ENCODE data around the gene PLXNA4. TPM values are rescaled to one million over a fixed set of nuclear protein-coding genes. Genes with fewer than 3 reads are reported as not detected.
"Not testable (repeated sequence)": the region's sequence is repeated elsewhere in the genome, so short reads cannot be mapped to it uniquely, and the experiment has no call there.

Gene PLXNA4
- total RNA-seq, 1 experiment from 2014 or later, result 0.11 TPM

DNA sequence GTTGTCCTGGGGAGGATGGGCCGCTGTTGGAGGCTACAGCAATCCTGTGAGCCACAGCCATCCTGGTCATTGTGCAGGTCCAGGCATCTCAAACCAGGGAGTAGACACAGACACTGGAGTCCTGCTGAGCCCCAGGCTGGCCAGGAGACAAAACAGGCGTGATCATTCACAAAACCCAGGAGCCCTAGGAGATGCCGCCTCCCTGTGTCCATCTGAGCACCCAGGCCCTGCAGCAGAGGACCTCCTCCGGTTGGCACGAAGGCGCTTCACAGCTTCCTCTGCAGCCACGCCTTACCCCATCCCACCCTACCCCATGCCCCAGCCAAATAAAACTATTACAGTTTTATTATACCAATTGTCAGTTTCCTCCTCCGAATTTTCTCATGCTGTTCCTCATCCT lies 183.6 kb downstream of the PLXNA4 start:
- intact Hi-C loops (cut with micrococcal nuclease; ENCODE audit: unreplicated experiment), result no loop called here

DNA sequence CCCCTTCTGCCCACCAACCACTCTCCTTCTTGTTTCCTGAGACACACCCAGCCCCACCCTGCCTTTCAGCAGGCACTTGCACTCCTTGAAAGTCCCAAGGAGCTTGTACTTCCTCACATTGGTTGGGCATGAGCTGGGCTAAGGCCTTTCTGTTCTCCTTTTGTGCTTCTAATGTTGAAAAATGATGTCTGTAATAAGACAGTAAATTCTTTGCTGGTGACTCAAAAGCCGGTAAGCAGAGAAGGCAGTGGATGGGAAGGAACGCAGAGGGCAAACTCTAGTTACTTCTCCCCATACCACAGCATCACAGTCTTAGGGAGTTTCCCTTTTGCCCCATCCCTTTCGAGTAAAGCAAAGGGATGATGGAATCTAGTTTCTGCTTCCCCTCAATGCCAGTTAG lies 185.6 kb downstream of the PLXNA4 start:
- no TSS peak for BruUV-seq (replicated peaks)
- no peaks in the 10 kb centered on the region for H3K4me1 ChIP-seq (ENCODE audit: insufficient read depth, low read length, poor library complexity, severe bottlenecking)
- no peak for DNase-seq (ENCODE audit: low spot score)
- H3K36me3 ChIP-seq (ENCODE audit: insufficient read depth, low read length, poor library complexity, severe bottlenecking), result no peaks in the 10 kb centered on the region
- TF ChIP-seq, protein P1, sequence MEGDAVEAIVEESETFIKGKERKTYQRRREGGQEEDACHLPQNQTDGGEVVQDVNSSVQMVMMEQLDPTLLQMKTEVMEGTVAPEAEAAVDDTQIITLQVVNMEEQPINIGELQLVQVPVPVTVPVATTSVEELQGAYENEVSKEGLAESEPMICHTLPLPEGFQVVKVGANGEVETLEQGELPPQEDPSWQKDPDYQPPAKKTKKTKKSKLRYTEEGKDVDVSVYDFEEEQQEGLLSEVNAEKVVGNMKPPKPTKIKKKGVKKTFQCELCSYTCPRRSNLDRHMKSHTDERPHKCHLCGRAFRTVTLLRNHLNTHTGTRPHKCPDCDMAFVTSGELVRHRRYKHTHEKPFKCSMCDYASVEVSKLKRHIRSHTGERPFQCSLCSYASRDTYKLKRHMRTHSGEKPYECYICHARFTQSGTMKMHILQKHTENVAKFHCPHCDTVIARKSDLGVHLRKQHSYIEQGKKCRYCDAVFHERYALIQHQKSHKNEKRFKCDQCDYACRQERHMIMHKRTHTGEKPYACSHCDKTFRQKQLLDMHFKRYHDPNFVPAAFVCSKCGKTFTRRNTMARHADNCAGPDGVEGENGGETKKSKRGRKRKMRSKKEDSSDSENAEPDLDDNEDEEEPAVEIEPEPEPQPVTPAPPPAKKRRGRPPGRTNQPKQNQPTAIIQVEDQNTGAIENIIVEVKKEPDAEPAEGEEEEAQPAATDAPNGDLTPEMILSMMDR (conservative IDR thresholded peaks at IDR 0.05; ENCODE audit: low read depth, low read length), result no peak
- no peak for TF ChIP-seq EZH2 (IDR thresholded peaks at IDR 0.05; ENCODE audit: borderline replicate concordance, low read depth, low read length, poor library complexity, severe bottlenecking)
- intact Hi-C loops (cut with micrococcal nuclease; ENCODE audit: unreplicated experiment), result no loop called here
- H3K27ac ChIP-seq (ENCODE audit: low read depth, low read length, poor library complexity, severe bottlenecking), result no peak overlapping the region
- peaks cover 8% of the 10 kb centered on the region for H3K27me3 ChIP-seq (replicated peaks; ENCODE audit: insufficient read depth, low read depth, low read length, poor library complexity)
- no peak overlapping the region for H3K4me3 ChIP-seq (ENCODE audit: low read depth, low read length, poor library complexity, severe bottlenecking)
- POLR2A ChIA-PET (ENCODE audit: low non-redundant PET), result no interaction called here
- CTCF ChIA-PET, result no interaction called here
- no peaks in the 10 kb centered on the region for H3K9me3 ChIP-seq (ENCODE audit: low read depth, low read length, poor library complexity, severe bottlenecking)

More for the DNA sequence above, 183.6 kb downstream of the PLXNA4 start:
- no peak overlapping the region for H3K4me3 ChIP-seq (ENCODE audit: low read depth, low read length, poor library complexity, severe bottlenecking)
- TF ChIP-seq, protein P1 (conservative IDR thresholded peaks at IDR 0.05; ENCODE audit: low read depth, low read length), result no peak
- TF ChIP-seq EZH2 (IDR thresholded peaks at IDR 0.05; ENCODE audit: borderline replicate concordance, low read depth, low read length, poor library complexity, severe bottlenecking), result no peak
- POLR2A ChIA-PET (ENCODE audit: low non-redundant PET), result no interaction called here
- no peaks in the 10 kb centered on the region for H3K9me3 ChIP-seq (ENCODE audit: low read depth, low read length, poor library complexity, severe bottlenecking)
- CTCF ChIA-PET, result interaction anchor here (1.0 kb wide), 1 partner anchor 534 kb away, joined by 3 read pairs; no protein-coding TSS in a partner anchor
- no TSS peak for BruUV-seq (replicated peaks)
- DNase-seq (ENCODE audit: low spot score), result no peak
- no peaks in the 10 kb centered on the region for H3K27me3 ChIP-seq (replicated peaks; ENCODE audit: insufficient read depth, low read depth, low read length, poor library complexity)
- H3K36me3 ChIP-seq (ENCODE audit: insufficient read depth, low read length, poor library complexity, severe bottlenecking), result no peaks in the 10 kb centered on the region
- no peak overlapping the region for H3K27ac ChIP-seq (ENCODE audit: low read depth, low read length, poor library complexity, severe bottlenecking)
- no peaks in the 10 kb centered on the region for H3K4me1 ChIP-seq (ENCODE audit: insufficient read depth, low read length, poor library complexity, severe bottlenecking)

DNA sequence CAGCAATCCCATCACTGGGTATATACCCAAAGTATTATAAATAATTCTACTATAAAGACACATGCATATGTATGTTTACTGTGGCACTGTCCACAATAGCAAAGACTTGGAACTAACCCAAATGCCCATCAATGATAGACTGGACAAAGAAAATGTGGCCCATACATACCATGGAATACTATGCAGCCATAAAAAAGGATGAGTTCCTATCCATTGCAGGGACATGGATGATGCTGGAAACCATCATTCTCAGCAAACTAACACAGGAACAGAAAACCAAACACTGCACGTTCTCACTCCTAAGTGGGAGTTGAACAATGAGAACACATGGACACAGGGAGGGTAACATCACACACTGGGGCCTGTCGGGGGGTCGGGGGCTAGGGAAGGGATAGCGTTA lies 186.2 kb downstream of the PLXNA4 start:
- H3K9me3 ChIP-seq (ENCODE audit: low read depth, low read length, poor library complexity, severe bottlenecking); BruUV-seq (replicated peaks); H3K27ac ChIP-seq (ENCODE audit: low read depth, low read length, poor library complexity, severe bottlenecking); H3K36me3 ChIP-seq (ENCODE audit: insufficient read depth, low read length, poor library complexity, severe bottlenecking); POLR2A ChIA-PET (ENCODE audit: low non-redundant PET); H3K4me3 ChIP-seq (ENCODE audit: low read depth, low read length, poor library complexity, severe bottlenecking); DNase-seq (ENCODE audit: low spot score); intact Hi-C loops (cut with micrococcal nuclease; ENCODE audit: unreplicated experiment); H3K27me3 ChIP-seq (replicated peaks; ENCODE audit: insufficient read depth, low read depth, low read length, poor library complexity); H3K4me1 ChIP-seq (ENCODE audit: insufficient read depth, low read length, poor library complexity, severe bottlenecking); CTCF ChIA-PET: not testable (repeated sequence)

DNA sequence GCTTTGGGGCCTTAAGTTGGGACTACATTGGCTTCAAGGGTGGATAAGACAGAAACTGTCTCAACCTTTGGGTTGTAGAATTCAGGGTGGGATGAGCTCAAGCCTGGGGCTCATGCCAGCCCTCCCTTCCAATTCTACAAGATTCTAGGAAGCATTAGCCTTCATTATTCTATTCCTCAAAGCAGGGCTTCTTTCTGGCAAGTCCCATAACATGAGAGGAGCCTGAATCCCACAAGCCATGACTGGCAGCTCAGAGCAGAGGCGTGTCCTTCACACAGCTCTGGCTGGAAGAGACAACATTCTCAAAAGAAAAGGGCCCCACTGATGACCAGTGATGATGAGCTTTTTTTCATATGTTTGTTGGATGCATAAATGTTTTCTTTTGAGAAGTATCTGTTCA lies 187.6 kb downstream of the PLXNA4 start:
- TF ChIP-seq, protein P1 (conservative IDR thresholded peaks at IDR 0.05; ENCODE audit: low read depth, low read length), result no peak
- no peak for TF ChIP-seq EZH2 (IDR thresholded peaks at IDR 0.05; ENCODE audit: borderline replicate concordance, low read depth, low read length, poor library complexity, severe bottlenecking)
- CTCF ChIA-PET, result no interaction called here
- H3K4me1 ChIP-seq (ENCODE audit: insufficient read depth, low read length, poor library complexity, severe bottlenecking), result no peaks in the 10 kb centered on the region
- no peak for DNase-seq (ENCODE audit: low spot score)
- POLR2A ChIA-PET (ENCODE audit: low non-redundant PET), result no interaction called here
- no peaks in the 10 kb centered on the region for H3K9me3 ChIP-seq (ENCODE audit: low read depth, low read length, poor library complexity, severe bottlenecking)
- no TSS peak for BruUV-seq (replicated peaks)
- intact Hi-C loops (cut with micrococcal nuclease; ENCODE audit: unreplicated experiment), result no loop called here
- H3K27me3 ChIP-seq (replicated peaks; ENCODE audit: insufficient read depth, low read depth, low read length, poor library complexity), result peaks cover 14% of the 10 kb centered on the region
- H3K4me3 ChIP-seq (ENCODE audit: low read depth, low read length, poor library complexity, severe bottlenecking), result no peak overlapping the region
- H3K27ac ChIP-seq (ENCODE audit: low read depth, low read length, poor library complexity, severe bottlenecking), result no peak overlapping the region
- H3K36me3 ChIP-seq (ENCODE audit: insufficient read depth, low read length, poor library complexity, severe bottlenecking), result no peaks in the 10 kb centered on the region

All from A673 (cell line).